ENCODE measurements around the gene HEXIM1. TPM values are rescaled to one million over a fixed set of nuclear protein-coding genes. Genes with fewer than 3 reads are reported as not detected.
A peak's percentile ranks its signal among the peaks of the same experiment; 100 is the strongest.

The HEXIM1 gene
- total and polyA plus RNA-seq, 2 experiments from 2014 or later = 9.2 to 10.9 TPM

DNA sequence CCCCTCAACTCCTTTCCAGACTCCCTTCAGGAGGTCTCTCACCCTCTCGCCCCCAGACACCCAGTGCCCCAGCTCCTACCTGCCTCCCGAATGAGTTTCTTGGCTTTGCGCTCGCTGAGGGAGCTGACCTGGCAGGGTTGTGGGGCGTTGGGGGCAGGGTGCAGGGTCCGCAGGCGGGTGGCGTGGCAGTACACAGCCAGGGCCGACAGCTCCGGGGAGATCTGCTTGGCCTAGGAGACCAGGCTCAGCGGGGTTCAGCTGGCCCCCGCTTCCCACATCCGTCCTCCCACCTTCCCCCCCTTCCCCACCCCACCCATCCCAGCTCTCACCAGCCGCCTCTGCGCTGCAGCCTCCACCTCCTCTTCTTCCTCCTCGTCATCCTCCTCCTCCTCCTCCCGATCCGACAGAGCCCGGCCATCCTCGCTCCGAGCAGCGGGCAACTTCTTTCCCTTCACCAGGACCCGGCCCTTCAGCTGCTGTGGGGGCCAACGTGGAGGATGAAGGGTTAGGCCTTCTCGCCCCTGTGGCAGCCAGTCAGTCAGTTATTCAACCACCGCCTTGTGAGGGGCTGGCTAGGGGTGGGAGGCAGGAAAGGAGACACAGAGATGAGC lies 33.2 kb upstream of the HEXIM1 start:
- Histone ChIP-seq H3K4me1 (ENCODE audit: insufficient read depth) (peaks cover 4% of the 10 kb centered on the region; the same call in 1 of the 2 replicates), H3F3A (replicated peaks; ENCODE audit: low read depth) (no peaks in the 10 kb centered on the region), H3K79me2 (replicated peaks; ENCODE audit: insufficient read depth) (no peaks in the 10 kb centered on the region), H3K27me3 (ENCODE audit: insufficient read depth) (no peaks in the 10 kb centered on the region), H4K20me1 (replicated peaks; ENCODE audit: insufficient read depth) (no peaks in the 10 kb centered on the region), H3K9me2 (ENCODE audit: insufficient read depth) (no peaks in the 10 kb centered on the region), H3K27ac (ENCODE audit: low read depth) (no peak overlapping the region), H2AFZ (no peak overlapping the region), H3K4me2 (no peak overlapping the region), H3K4me3 (no peak overlapping the region), H3K36me3 (ENCODE audit: insufficient read depth) (no peaks in the 10 kb centered on the region)
- no peak for TF ChIP-seq EZH2phosphoT487 (IDR thresholded peaks at IDR 0.05; ENCODE audit: unreplicated experiment)
- TF ChIP-seq POLR2AphosphoS5 (IDR thresholded peaks at IDR 0.05; ENCODE audit: low read depth) = no peak
- no peak for TF ChIP-seq NANOG (IDR thresholded peaks at IDR 0.05; ENCODE audit: borderline replicate concordance)
- TF ChIP-seq, protein P1, sequence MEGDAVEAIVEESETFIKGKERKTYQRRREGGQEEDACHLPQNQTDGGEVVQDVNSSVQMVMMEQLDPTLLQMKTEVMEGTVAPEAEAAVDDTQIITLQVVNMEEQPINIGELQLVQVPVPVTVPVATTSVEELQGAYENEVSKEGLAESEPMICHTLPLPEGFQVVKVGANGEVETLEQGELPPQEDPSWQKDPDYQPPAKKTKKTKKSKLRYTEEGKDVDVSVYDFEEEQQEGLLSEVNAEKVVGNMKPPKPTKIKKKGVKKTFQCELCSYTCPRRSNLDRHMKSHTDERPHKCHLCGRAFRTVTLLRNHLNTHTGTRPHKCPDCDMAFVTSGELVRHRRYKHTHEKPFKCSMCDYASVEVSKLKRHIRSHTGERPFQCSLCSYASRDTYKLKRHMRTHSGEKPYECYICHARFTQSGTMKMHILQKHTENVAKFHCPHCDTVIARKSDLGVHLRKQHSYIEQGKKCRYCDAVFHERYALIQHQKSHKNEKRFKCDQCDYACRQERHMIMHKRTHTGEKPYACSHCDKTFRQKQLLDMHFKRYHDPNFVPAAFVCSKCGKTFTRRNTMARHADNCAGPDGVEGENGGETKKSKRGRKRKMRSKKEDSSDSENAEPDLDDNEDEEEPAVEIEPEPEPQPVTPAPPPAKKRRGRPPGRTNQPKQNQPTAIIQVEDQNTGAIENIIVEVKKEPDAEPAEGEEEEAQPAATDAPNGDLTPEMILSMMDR (conservative IDR thresholded peaks at IDR 0.05; ENCODE audit: low read depth in 2 of 2) = no peak
- no peak for TF ChIP-seq STAT1 (IDR thresholded peaks at IDR 0.05; ENCODE audit: unreplicated experiment)
- TF ChIP-seq, protein P2, sequence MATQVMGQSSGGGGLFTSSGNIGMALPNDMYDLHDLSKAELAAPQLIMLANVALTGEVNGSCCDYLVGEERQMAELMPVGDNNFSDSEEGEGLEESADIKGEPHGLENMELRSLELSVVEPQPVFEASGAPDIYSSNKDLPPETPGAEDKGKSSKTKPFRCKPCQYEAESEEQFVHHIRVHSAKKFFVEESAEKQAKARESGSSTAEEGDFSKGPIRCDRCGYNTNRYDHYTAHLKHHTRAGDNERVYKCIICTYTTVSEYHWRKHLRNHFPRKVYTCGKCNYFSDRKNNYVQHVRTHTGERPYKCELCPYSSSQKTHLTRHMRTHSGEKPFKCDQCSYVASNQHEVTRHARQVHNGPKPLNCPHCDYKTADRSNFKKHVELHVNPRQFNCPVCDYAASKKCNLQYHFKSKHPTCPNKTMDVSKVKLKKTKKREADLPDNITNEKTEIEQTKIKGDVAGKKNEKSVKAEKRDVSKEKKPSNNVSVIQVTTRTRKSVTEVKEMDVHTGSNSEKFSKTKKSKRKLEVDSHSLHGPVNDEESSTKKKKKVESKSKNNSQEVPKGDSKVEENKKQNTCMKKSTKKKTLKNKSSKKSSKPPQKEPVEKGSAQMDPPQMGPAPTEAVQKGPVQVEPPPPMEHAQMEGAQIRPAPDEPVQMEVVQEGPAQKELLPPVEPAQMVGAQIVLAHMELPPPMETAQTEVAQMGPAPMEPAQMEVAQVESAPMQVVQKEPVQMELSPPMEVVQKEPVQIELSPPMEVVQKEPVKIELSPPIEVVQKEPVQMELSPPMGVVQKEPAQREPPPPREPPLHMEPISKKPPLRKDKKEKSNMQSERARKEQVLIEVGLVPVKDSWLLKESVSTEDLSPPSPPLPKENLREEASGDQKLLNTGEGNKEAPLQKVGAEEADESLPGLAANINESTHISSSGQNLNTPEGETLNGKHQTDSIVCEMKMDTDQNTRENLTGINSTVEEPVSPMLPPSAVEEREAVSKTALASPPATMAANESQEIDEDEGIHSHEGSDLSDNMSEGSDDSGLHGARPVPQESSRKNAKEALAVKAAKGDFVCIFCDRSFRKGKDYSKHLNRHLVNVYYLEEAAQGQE (IDR thresholded peaks at IDR 0.05; ENCODE audit: unreplicated experiment) = no peak
- no peak for TF ChIP-seq ZNF114 (CRISPR knock-in tag; IDR thresholded peaks at IDR 0.05)
- TF ChIP-seq EZH2 (IDR thresholded peaks at IDR 0.05; ENCODE audit: low read depth, unreplicated experiment) = no peak
- no peak for TF ChIP-seq CREB1 (CRISPR knock-in tag; IDR thresholded peaks at IDR 0.05; ENCODE audit: low read depth)
- no peak for TF ChIP-seq ETS1 (IDR thresholded peaks at IDR 0.05)
- TF ChIP-seq ZNF331 (CRISPR knock-in tag; IDR thresholded peaks at IDR 0.05; ENCODE audit: low read depth) = no peak
- no peak for TF ChIP-seq JUNB (IDR thresholded peaks at IDR 0.05; ENCODE audit: unreplicated experiment)
- Mint-ChIP-seq H3K36me3 (ENCODE audit: low read depth) (no peaks in the 10 kb centered on the region), H3K27ac (no peak overlapping the region), H3K9me3 (no peaks in the 10 kb centered on the region), H3K4me1 (peaks cover 31% of the 10 kb centered on the region), H3K27me3 (ENCODE audit: insufficient read depth, low read depth, poor library complexity) (peaks cover 20% of the 10 kb centered on the region), H3K4me3 (no peak overlapping the region; the same call in 2 of the 3 replicates)
- ATAC-seq (peak; percentile 41), DNase-seq (ENCODE audit: low spot score) (no peak)
